ENCODE measurements around the gene POU6F1. TPM values are rescaled to one million over a fixed set of nuclear protein-coding genes. Genes with fewer than 3 reads are reported as not detected.

POU6F1 gene
- polyA plus RNA-seq, 1 donor from 2014 or later: 12.4 TPM

DNA sequence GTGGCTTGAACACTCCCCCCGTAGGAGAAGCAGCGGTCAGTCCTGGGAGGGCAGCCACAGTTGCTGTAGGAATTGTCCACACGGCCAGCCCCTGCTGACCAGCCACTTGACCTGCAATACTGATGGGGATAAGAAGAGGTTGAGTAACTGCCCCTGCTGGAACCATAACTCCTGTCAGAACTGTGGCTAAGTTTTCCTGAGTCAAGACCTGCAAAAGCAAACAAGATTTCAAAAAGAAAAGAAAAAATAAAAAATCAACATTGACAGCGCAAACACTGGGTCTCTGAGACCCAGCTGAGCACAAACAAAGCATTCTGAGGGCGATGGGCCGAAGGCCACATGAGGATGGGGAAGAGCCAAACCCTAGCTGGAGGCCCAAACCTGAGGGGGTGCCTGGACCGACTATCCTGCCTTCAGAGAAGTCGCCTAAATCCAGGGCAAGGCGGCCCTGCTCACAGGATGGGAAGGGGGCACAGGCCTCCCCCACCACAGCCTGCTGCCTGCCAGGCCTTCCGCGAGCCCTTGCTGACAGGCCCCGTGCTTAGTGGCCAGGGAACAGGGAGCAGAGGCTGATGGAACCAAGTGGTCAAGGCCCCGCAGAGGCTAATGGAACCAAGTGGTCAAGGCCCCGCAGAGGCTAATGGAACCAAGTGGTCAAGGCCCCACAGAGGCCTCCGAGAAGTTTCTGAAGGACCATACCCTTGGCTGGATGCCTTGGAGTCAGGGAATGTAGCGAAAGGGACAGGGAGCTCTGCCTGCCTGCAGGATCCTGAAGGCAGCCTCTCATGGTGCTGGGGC lies 19.1 kb downstream of the POU6F1 start:
- H2AFZ ChIP-seq (ENCODE audit: low read depth, low read length): no peak overlapping the region
- no peak overlapping the region for H3K9ac ChIP-seq (ENCODE audit: low read length)
- no peaks in the 10 kb centered on the region for H4K20me1 ChIP-seq (ENCODE audit: insufficient read depth)
- no peaks in the 10 kb centered on the region for H3K79me2 ChIP-seq (replicated peaks; ENCODE audit: insufficient read depth, low read length)
- TF ChIP-seq SMC3 (conservative IDR thresholded peaks at IDR 0.05; ENCODE audit: poor library complexity): no peak
- no peak for TF ChIP-seq MXI1 (conservative IDR thresholded peaks at IDR 0.05; ENCODE audit: poor library complexity, severe bottlenecking)
- TF ChIP-seq POLR2AphosphoS5 (IDR thresholded peaks at IDR 0.05): no peak
- TF ChIP-seq CTCF (IDR thresholded peaks at IDR 0.05; ENCODE audit: poor library complexity, severe bottlenecking): no peak
- no peak for TF ChIP-seq REST (IDR thresholded peaks at IDR 0.05; ENCODE audit: borderline replicate concordance)
- no peak for TF ChIP-seq TAF1 (IDR thresholded peaks at IDR 0.05; ENCODE audit: low read depth)
- no peak for TF ChIP-seq EZH2 (IDR thresholded peaks at IDR 0.05; ENCODE audit: borderline replicate concordance, insufficient read depth, low read length, poor library complexity, severe bottlenecking)
- TF ChIP-seq RAD21 (conservative IDR thresholded peaks at IDR 0.05): no peak
- TF ChIP-seq EP300 (conservative IDR thresholded peaks at IDR 0.05; ENCODE audit: poor library complexity, severe bottlenecking): no peak
- no peaks in the 10 kb centered on the region for H3K9me2 ChIP-seq (ENCODE audit: insufficient read depth, low read length)
- peaks cover 4% of the 10 kb centered on the region for H3K36me3 ChIP-seq (ENCODE audit: insufficient read depth, low read length)
- no peak overlapping the region for H3K4me3 ChIP-seq (ENCODE audit: low read length)
- H3K9me3 ChIP-seq (ENCODE audit: low read length): no peaks in the 10 kb centered on the region
- no peaks in the 10 kb centered on the region for H3K27me3 ChIP-seq (ENCODE audit: insufficient read depth, low read depth, low read length)
- no peak overlapping the region for H3K27ac ChIP-seq (ENCODE audit: low read length)
- no peak overlapping the region for H3K4me2 ChIP-seq (ENCODE audit: low read length)
- no peaks in the 10 kb centered on the region for H3F3A ChIP-seq (ENCODE audit: insufficient read depth, low read length, poor library complexity, severe bottlenecking)

DNA sequence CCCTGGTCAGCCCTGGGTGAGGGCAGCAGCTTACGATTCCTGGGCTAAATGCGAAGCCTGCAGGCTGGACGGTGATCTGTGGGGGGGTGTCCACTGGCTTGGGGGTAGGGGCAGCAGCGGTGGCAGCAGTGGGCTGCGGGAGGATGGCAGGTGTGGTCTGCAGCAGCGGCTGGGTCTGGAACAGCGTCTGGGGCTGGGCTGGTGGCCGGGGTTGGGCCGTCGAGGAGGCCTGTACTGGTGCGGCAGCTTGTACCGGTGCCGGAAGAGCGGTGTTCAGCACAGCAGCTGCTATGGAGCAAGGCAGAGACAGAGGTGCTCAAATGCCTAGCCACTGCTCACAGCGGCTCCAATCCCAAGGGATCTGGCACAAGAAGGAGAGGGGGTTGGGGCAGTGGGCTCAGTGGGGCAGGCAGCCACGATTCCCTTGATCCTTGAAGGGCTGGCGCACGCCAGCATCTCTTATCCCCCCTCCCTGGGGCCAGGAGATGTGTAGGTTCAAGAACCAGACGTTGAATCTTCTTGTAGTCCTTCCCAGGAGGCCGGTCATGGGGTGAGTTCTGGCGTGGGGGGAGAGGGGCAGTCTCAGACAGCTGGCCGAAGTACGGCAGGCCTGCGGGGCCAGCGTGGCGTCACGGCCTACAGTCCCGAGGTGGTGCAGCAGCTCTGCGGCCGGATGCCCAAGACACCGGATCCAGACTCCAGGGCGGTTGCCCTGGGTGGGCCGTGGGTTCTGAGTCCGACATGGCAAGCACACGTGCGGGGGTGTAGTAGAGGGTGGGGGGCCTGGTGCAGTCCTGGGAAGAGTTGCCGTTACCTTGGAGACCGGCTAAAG lies 19.9 kb downstream of the POU6F1 start:
- H4K20me1 ChIP-seq (ENCODE audit: insufficient read depth): no peaks in the 10 kb centered on the region
- no peaks in the 10 kb centered on the region for H3K9me2 ChIP-seq (ENCODE audit: insufficient read depth, low read length)
- no peak for TF ChIP-seq EP300 (conservative IDR thresholded peaks at IDR 0.05; ENCODE audit: poor library complexity, severe bottlenecking)
- TF ChIP-seq CTCF (IDR thresholded peaks at IDR 0.05; ENCODE audit: poor library complexity, severe bottlenecking): no peak
- TF ChIP-seq POLR2AphosphoS5 (IDR thresholded peaks at IDR 0.05): no peak
- no peak for TF ChIP-seq TAF1 (IDR thresholded peaks at IDR 0.05; ENCODE audit: low read depth)
- no peak for TF ChIP-seq RAD21 (conservative IDR thresholded peaks at IDR 0.05)
- no peak for TF ChIP-seq SMC3 (conservative IDR thresholded peaks at IDR 0.05; ENCODE audit: poor library complexity)
- TF ChIP-seq EZH2 (IDR thresholded peaks at IDR 0.05; ENCODE audit: borderline replicate concordance, insufficient read depth, low read length, poor library complexity, severe bottlenecking): no peak
- no peak for TF ChIP-seq MXI1 (conservative IDR thresholded peaks at IDR 0.05; ENCODE audit: poor library complexity, severe bottlenecking)
- no peak for TF ChIP-seq REST (IDR thresholded peaks at IDR 0.05; ENCODE audit: borderline replicate concordance)
- no peak overlapping the region for H3K9ac ChIP-seq (ENCODE audit: low read length)
- no peak overlapping the region for H2AFZ ChIP-seq (ENCODE audit: low read depth, low read length)
- H3K27ac ChIP-seq (ENCODE audit: low read length): no peak overlapping the region
- no peak overlapping the region for H3K4me2 ChIP-seq (ENCODE audit: low read length)
- H3K36me3 ChIP-seq (ENCODE audit: insufficient read depth, low read length): peaks cover 4% of the 10 kb centered on the region
- no peaks in the 10 kb centered on the region for H3K79me2 ChIP-seq (replicated peaks; ENCODE audit: insufficient read depth, low read length)
- no peak overlapping the region for H3K4me3 ChIP-seq (ENCODE audit: low read length)
- H3F3A ChIP-seq (ENCODE audit: insufficient read depth, low read length, poor library complexity, severe bottlenecking): no peaks in the 10 kb centered on the region
- H3K9me3 ChIP-seq (ENCODE audit: low read length): no peaks in the 10 kb centered on the region
- H3K27me3 ChIP-seq (ENCODE audit: insufficient read depth, low read depth, low read length): no peaks in the 10 kb centered on the region

Data from neural cell (in vitro differentiated cells).